ENCODE measurements around the gene MED13.
"Not testable (repeated sequence)": the region's sequence is repeated elsewhere in the genome, so short reads cannot be mapped to it uniquely, and the experiment has no call there.

MED13 gene

DNA sequence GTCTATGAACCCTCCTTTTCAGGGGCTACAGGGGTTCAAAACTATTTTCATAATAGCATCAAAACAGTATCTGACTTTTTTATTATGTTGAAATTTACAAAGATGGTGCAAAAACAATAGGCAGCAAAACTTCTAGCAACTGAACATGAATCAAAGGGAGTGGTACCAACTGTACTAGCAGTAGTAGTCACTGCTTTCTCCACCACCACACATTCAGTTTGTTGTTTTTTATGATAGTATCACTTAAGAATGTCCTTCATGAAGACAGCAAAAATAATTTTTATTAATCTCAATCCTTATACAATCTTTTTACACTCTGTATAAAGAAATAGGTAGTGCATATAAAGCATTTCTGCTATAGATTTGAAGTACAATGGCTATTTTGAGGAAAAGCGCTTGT is 47.6 kb downstream of the MED13 start:
- no peak for TF ChIP-seq GATA1 (IDR thresholded peaks at IDR 0.05; ENCODE audit: low read depth, low read length)
- TF ChIP-seq POLR2A (IDR thresholded peaks at IDR 0.05; ENCODE audit: low read length), result no peak
- no peak for DNase-seq

GRCh38 chr17:62014526-62014925 is 50.6 kb downstream of the MED13 start:
- no peak for DNase-seq
- TF ChIP-seq GATA1 (IDR thresholded peaks at IDR 0.05; ENCODE audit: low read depth, low read length) (no peak), POLR2A (IDR thresholded peaks at IDR 0.05; ENCODE audit: low read length) (no peak)

DNA sequence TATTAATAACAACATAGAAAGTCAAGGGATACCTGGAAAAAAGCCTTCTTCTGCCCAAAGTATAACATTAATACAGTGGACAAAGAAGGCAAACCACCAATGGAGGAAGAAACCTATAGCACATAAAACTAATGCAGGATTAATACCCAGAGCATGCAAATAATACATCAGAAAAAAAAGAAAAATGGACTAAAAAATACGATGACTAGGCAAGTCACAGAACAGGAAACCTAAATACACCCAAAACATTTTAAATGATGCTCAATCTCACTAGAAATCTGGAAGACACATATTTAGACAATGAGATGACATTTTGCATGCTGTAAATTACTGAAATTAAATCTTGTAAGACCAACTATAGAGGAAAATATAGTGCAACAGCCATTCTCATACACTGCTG is 55.9 kb downstream of the MED13 start:
- TF ChIP-seq POLR2A (IDR thresholded peaks at IDR 0.05; ENCODE audit: low read length) (no peak), GATA1 (IDR thresholded peaks at IDR 0.05; ENCODE audit: low read depth, low read length) (no peak)

DNA sequence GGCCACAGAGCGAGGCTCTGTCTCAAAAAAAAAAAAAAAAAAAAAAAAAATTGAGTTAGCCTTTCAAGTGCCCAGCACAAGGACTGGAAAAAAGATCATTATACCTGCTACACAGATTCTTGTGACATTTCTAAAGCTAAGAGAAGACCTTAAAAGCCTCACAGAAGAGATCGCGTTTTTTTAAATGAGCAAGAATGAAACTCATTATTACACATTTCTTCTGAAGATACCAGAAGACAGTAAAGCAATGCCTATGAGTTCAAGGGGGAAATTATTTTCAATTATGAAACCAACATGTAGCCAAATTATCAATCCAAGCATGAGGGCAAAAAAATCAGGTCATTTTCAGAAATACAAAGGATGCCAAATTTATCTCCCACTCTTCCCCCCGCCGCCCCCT is 56.8 kb downstream of the MED13 start:
- TF ChIP-seq GATA1 (IDR thresholded peaks at IDR 0.05; ENCODE audit: low read depth, low read length), result no peak
- TF ChIP-seq POLR2A (IDR thresholded peaks at IDR 0.05; ENCODE audit: low read length), result no peak

More for the DNA sequence above, 55.9 kb downstream of the MED13 start:
- DNase-seq, result no peak

GRCh38 chr17:62004388-62004787 is 60.7 kb downstream of the MED13 start:
- TF ChIP-seq GATA1 (IDR thresholded peaks at IDR 0.05; ENCODE audit: low read depth, low read length) (no peak), POLR2A (IDR thresholded peaks at IDR 0.05; ENCODE audit: low read length) (no peak)
- no peak for DNase-seq

More for the DNA sequence above, 56.8 kb downstream of the MED13 start:
- DNase-seq, result no peak

GRCh38 chr17:62003141-62003540 is 61.9 kb downstream of the MED13 start:
- not testable (repeated sequence) for DNase-seq

DNA sequence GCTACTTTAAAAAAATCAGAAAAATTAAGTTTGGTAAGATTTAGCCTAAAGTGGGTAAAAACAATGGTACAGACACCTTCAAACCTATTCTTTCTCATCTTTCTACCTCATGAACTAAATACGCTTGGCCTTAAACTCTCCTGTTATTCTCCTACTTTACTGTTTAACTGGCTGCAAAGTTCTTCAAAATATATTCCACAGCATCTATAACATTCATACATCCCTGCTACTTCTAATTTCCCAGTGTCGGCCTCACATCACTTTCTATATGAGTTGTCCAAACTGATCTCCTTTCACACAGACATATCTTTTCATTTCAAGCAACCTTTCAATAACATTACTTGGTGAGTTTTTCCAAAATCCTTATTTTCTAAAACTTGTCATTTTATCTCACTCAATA is 64.0 kb downstream of the MED13 start:
- DNase-seq, result no peak
- TF ChIP-seq POLR2A (IDR thresholded peaks at IDR 0.05; ENCODE audit: low read length), result no peak
- TF ChIP-seq GATA1 (IDR thresholded peaks at IDR 0.05; ENCODE audit: low read depth, low read length), result no peak

GRCh38 chr17:62000186-62000585 is 64.9 kb downstream of the MED13 start:
- no peak for TF ChIP-seq GATA1 (IDR thresholded peaks at IDR 0.05; ENCODE audit: low read depth, low read length)
- no peak for TF ChIP-seq POLR2A (IDR thresholded peaks at IDR 0.05; ENCODE audit: low read length)
- no peak for DNase-seq

- not testable (repeated sequence) for DNase-seq
Observed at GRCh38 chr17:61998534-61998933, 66.5 kb downstream of the MED13 start.

DNA sequence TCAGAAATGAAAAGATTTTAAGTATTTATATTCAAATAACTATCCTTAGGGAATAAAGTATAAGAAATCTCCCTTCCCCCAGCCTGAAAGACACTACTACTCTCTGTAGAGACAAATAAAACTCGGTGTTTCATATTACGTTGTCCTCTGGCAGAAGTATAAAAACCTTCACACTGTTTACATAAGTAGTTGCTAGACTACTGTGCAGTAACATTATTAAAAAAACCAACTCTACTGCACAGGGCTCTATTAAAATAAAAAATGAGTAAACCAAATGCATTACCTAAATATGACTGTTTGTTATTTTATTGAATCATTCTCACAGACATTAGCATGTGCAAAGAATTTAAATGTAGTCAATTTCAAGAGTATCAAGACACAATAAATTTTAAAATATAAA is 67.4 kb downstream of the MED13 start:
- TF ChIP-seq POLR2A (IDR thresholded peaks at IDR 0.05; ENCODE audit: low read length) (no peak), GATA1 (IDR thresholded peaks at IDR 0.05; ENCODE audit: low read depth, low read length) (no peak)
- no peak for DNase-seq

GRCh38 chr17:61996916-61997605 is 68.0 kb downstream of the MED13 start:
- DNase-seq, result no peak

DNA sequence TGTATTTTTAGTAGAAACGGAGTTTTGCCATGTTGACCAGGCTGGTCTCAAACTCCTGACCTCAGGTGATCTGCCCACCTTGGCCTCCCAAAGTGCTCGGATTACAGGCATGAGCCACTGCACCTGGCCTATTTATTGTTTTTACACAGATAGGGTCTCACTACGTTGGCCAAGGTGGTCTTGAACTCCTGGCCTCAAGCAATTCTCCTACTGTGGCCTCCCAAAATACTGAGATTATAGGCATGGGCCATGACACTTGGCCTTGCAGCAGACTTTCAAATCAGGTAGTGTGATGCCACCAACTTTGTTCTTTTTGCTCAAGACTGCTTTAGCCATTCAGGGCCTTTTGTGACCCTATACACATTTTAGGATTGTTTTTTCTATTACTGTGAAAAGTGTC is 75.6 kb downstream of the MED13 start:
- no peak for DNase-seq
- TF ChIP-seq POLR2A (IDR thresholded peaks at IDR 0.05; ENCODE audit: low read length), result no peak
- no peak for TF ChIP-seq GATA1 (IDR thresholded peaks at IDR 0.05; ENCODE audit: low read depth, low read length)

More at GRCh38 chr17:61996916-61997605, 68.0 kb downstream of the MED13 start:
- TF ChIP-seq GATA1 (IDR thresholded peaks at IDR 0.05; ENCODE audit: low read depth, low read length), result no peak
- TF ChIP-seq POLR2A (IDR thresholded peaks at IDR 0.05; ENCODE audit: low read length), result no peak

DNA sequence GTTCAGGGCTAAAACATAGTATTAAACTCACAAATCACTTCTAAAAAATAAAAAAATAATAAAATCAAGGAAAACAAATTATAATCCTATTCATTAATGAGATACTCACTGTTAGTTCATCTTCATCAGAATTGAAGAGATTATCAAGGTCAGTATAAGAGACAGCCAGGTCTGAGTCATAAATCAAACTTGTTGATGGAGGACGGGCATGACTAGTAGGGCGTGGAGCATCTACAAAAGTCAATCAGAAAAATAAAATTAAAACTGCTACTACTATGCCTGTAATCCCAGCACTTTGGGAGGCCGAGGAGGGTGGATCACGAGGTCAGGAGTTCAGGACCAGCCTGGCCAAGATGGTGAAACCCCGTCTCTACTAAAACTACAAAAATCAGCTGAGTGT is 78.2 kb downstream of the MED13 start:
- DNase-seq, result no peak
- TF ChIP-seq GATA1 (IDR thresholded peaks at IDR 0.05; ENCODE audit: low read depth, low read length), result no peak
- TF ChIP-seq POLR2A (IDR thresholded peaks at IDR 0.05; ENCODE audit: low read length), result no peak

GRCh38 chr17:61984821-61985220 is 80.3 kb downstream of the MED13 start:
- peak in 1 of 2 experiments; percentile 2 for DNase-seq
- TF ChIP-seq POLR2A (IDR thresholded peaks at IDR 0.05; ENCODE audit: low read length), result no peak
- TF ChIP-seq GATA1 (IDR thresholded peaks at IDR 0.05; ENCODE audit: low read depth, low read length), result no peak

DNA sequence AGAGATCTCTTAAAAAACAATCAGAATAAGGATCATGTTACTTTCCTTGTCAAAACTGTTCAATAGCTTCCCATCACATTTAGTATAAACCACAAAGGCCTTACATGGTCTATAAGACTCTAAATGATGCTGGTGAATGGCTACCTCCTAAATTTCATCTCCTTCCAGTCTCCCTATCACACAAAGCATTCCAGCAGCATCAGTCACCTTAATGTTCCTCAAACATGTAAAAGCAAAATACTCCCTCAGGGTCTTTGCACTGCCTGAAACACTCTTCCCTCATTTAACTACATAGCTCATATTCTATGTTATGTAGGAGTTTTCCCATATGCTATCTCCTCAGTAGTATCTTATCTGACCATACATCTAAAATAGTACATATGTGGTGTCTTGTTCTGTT is 83.8 kb downstream of the MED13 start:
- TF ChIP-seq GATA1 (IDR thresholded peaks at IDR 0.05; ENCODE audit: low read depth, low read length), result no peak
- TF ChIP-seq POLR2A (IDR thresholded peaks at IDR 0.05; ENCODE audit: low read length), result no peak
- no peak for DNase-seq

DNA sequence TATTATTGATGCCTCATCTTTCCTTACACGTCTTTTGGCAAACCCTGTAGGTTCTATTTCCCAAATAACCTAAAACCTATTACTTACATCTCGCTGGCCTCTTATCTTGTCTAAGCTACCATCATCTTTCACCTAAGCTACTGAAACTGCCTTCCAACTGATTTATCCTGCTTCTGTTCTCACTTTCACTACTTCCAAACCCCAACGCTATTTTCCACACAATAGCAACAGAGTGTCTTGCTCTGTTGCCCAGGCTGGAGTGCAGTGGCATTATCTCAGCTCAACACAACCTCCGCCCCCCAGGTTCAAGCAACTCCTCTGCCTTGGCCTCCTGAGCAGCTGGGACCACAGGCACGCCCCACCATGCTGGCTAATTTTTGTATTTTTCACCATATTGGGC is 84.5 kb downstream of the MED13 start:
- TF ChIP-seq POLR2A (IDR thresholded peaks at IDR 0.05; ENCODE audit: low read length) (no peak), GATA1 (IDR thresholded peaks at IDR 0.05; ENCODE audit: low read depth, low read length) (no peak)

More for the DNA sequence above, 84.5 kb downstream of the MED13 start:
- no peak for DNase-seq
